Myocyte (in vitro differentiated cells): ENCODE measurements around the gene HPSE. TPM values are rescaled to one million over a fixed set of nuclear protein-coding genes. Genes with fewer than 3 reads are reported as not detected.
A peak's percentile ranks its signal among the peaks of the same experiment; 100 is the strongest.

Experiments
- DNase-seq: peaks from one replicate; pipeline ENCODE4 v3.0.0-alpha.2; 2012; ENCODE audit warnings: low read depth
- polyA plus RNA-seq: library from polyadenylated mRNA; unstranded; fragments of >200 nt; gene quantifications from one replicate; pipeline ENCODE4 v1.2.1, GENCODE V29; 2012; ENCODE audit warnings: missing spikeins
- total RNA-seq: library from RNA; depleted of rRNA; stranded (reverse); fragments of >200 nt; gene quantifications from 2 replicates; pipeline ENCODE4 v1.2.3, GENCODE V29; 2014

Gene HPSE
- total RNA-seq: 0.21 and 0.26 TPM in 2 replicates
- 0.06 TPM for polyA plus RNA-seq

- DNase-seq: peak; percentile 40
Measured at GRCh38 chr4:83334425-83335241, at the start of gene HPSE. Gene HPSE (minus strand): TSS chr4:83334848. CDS start chr4:83334782, 66 bp downstream.

GRCh38 chr4:83382850-83383249 lies 48.2 kb upstream of the HPSE start:
- DNase-seq: no peak

- DNase-seq: no peak
Measured at GRCh38 chr4:83381173-83381572, 46.5 kb upstream of the HPSE start.

- DNase-seq: no peak
Measured at GRCh38 chr4:83378419-83378818, 43.8 kb upstream of the HPSE start.

- no peak for DNase-seq
Measured at GRCh38 chr4:83372931-83373330, 38.3 kb upstream of the HPSE start.

- DNase-seq: no peak
Measured at GRCh38 chr4:83371936-83372335, 37.3 kb upstream of the HPSE start.

- DNase-seq: no peak
Measured at GRCh38 chr4:83371235-83371634, 36.6 kb upstream of the HPSE start.

- DNase-seq: no peak
Measured at GRCh38 chr4:83370640-83370906, 35.9 kb upstream of the HPSE start.

- peak; percentile 63 for DNase-seq
Measured at GRCh38 chr4:83369831-83370639, 35.4 kb upstream of the HPSE start.

- DNase-seq: peak; percentile 95
Measured at GRCh38 chr4:83364312-83364711, 29.7 kb upstream of the HPSE start.

GRCh38 chr4:83362492-83363329 lies 28.1 kb upstream of the HPSE start:
- DNase-seq: peak; percentile 68

GRCh38 chr4:83361416-83362103 lies 26.9 kb upstream of the HPSE start:
- DNase-seq: peak; percentile 38

- DNase-seq: peak; percentile 64
Measured at GRCh38 chr4:83360018-83360417, 25.4 kb upstream of the HPSE start.

GRCh38 chr4:83358410-83358809 lies 23.8 kb upstream of the HPSE start:
- peak; percentile 45 for DNase-seq

- DNase-seq: peak; percentile 94
Measured at GRCh38 chr4:83356899-83357661, 22.4 kb upstream of the HPSE start.

- DNase-seq: no peak
Measured at GRCh38 chr4:83353516-83353915, 18.9 kb upstream of the HPSE start.

- DNase-seq: no peak
Measured at GRCh38 chr4:83348074-83348473, 13.4 kb upstream of the HPSE start.

GRCh38 chr4:83342476-83342875 lies 7.8 kb upstream of the HPSE start:
- DNase-seq: no peak

- DNase-seq: peak; percentile 85
Measured at GRCh38 chr4:83340692-83341343, 6.2 kb upstream of the HPSE start.

GRCh38 chr4:83339573-83339972 lies 4.9 kb upstream of the HPSE start:
- no peak for DNase-seq
